Mucosa of rectum (tissue), 2 donors: ENCODE results near the gene CTNNAL1.

ENCODE experiments used
- H3K27ac ChIP-seq, 2 donors: one replicate each; pipeline ENCODE4 v1.7.0; 2013; ENCODE audit warnings: inconsistent platforms in 2 of 2, low read depth in 2 of 2, low read length in 2 of 2
- H3K27me3 ChIP-seq, 2 donors: one replicate each; pipeline ENCODE4 v1.7.0; 2013; ENCODE audit warnings: low read length in 2 of 2; ENCODE audit not compliant: control insufficient read depth in 2 of 2, insufficient read depth in 2 of 2
- H3K36me3 ChIP-seq, 2 donors: one replicate each; pipeline ENCODE4 v1.7.0; 2013; ENCODE audit warnings: low read length in 2 of 2; ENCODE audit not compliant: control insufficient read depth in 2 of 2, insufficient read depth in 2 of 2
- H3K4me1 ChIP-seq, 2 donors: one replicate each; pipeline ENCODE4 v1.7.0; 2013; ENCODE audit warnings: low read length in 2 of 2, mild to moderate bottlenecking in 1 of 2; ENCODE audit not compliant: control insufficient read depth in 2 of 2, insufficient read depth in 2 of 2
- H3K4me3 ChIP-seq, 2 donors: one replicate each; pipeline ENCODE4 v1.7.0; 2013; ENCODE audit warnings: low read length in 2 of 2
- H3K9ac ChIP-seq, 2 donors: one replicate each; pipeline ENCODE4 v1.7.0; 2013; ENCODE audit warnings: low read length in 2 of 2, low read depth in 1 of 2, mild to moderate bottlenecking in 1 of 2
- H3K9me3 ChIP-seq, 2 donors: one replicate each; pipeline ENCODE4 v1.7.0; 2013; ENCODE audit warnings: low read length in 2 of 2; ENCODE audit not compliant: control insufficient read depth in 2 of 2
- donor health status: healthy.
- donor health status: Normal muscosa, but diverticular disease.

The CTNNAL1 gene

GRCh38 chr9:109030426-109030825, 17.1 kb upstream of the CTNNAL1 start:
- Histone ChIP-seq H3K36me3 (peaks cover 4 to 16% of the 10 kb centered on the region in 2 donors), H3K27me3 (no peaks in the 10 kb centered on the region), H3K4me3 (no peak overlapping the region), H3K9ac (no peak overlapping the region), H3K4me1 (no peaks in the 10 kb centered on the region), H3K27ac (no peak overlapping the region), H3K9me3 (no peaks in the 10 kb centered on the region)

GRCh38 chr9:109028457-109028856, 15.2 kb upstream of the CTNNAL1 start:
- peaks cover 7 to 10% of the 10 kb centered on the region in 2 donors for H3K36me3 ChIP-seq
- H3K9ac ChIP-seq: no peak overlapping the region
- H3K9me3 ChIP-seq: no peaks in the 10 kb centered on the region
- no peak overlapping the region for H3K4me3 ChIP-seq
- H3K27me3 ChIP-seq: no peaks in the 10 kb centered on the region
- no peaks in the 10 kb centered on the region for H3K4me1 ChIP-seq
- H3K27ac ChIP-seq: no peak overlapping the region

GRCh38 chr9:109027176-109027575, 13.9 kb upstream of the CTNNAL1 start:
- H3K27me3 ChIP-seq: no peaks in the 10 kb centered on the region
- H3K4me1 ChIP-seq: no peaks in the 10 kb centered on the region
- H3K9me3 ChIP-seq: no peaks in the 10 kb centered on the region
- no peak overlapping the region for H3K9ac ChIP-seq
- peaks cover 3 to 5% of the 10 kb centered on the region in 2 donors for H3K36me3 ChIP-seq
- no peak overlapping the region for H3K27ac ChIP-seq
- H3K4me3 ChIP-seq: no peak overlapping the region

GRCh38 chr9:109026306-109026705, 13.0 kb upstream of the CTNNAL1 start:
- H3K36me3 ChIP-seq: peaks cover 3% of the 10 kb centered on the region in 2 donors
- H3K9ac ChIP-seq: no peak overlapping the region
- no peak overlapping the region for H3K4me3 ChIP-seq

DNA sequence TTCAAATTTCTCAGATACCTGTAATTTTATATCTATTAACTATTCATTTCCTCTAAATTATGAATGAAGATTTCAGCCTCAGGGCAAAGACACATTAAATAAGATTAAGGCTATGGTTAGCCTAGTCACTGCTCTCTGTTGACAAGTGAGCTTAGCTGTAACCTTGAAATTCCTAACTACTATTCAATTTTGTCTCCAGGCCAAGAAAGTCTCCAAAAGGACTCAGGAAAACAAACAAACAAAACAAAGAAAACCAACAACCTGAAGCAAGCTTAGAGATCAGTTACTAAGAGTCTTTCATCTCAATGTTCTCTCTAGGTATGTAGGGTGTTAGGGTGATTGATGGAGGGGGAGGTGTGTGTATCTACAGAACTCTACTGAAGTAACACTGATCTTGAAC, 9.6 kb upstream of the CTNNAL1 start:
- no peaks in the 10 kb centered on the region for H3K27me3 ChIP-seq
- H3K27ac ChIP-seq: no peak overlapping the region
- H3K36me3 ChIP-seq: peaks cover 4 to 6% of the 10 kb centered on the region in 2 donors

More at GRCh38 chr9:109026306-109026705, 13.0 kb upstream of the CTNNAL1 start:
- no peaks in the 10 kb centered on the region for H3K9me3 ChIP-seq
- no peaks in the 10 kb centered on the region for H3K4me1 ChIP-seq
- no peaks in the 10 kb centered on the region for H3K27me3 ChIP-seq
- H3K27ac ChIP-seq: no peak overlapping the region

DNA sequence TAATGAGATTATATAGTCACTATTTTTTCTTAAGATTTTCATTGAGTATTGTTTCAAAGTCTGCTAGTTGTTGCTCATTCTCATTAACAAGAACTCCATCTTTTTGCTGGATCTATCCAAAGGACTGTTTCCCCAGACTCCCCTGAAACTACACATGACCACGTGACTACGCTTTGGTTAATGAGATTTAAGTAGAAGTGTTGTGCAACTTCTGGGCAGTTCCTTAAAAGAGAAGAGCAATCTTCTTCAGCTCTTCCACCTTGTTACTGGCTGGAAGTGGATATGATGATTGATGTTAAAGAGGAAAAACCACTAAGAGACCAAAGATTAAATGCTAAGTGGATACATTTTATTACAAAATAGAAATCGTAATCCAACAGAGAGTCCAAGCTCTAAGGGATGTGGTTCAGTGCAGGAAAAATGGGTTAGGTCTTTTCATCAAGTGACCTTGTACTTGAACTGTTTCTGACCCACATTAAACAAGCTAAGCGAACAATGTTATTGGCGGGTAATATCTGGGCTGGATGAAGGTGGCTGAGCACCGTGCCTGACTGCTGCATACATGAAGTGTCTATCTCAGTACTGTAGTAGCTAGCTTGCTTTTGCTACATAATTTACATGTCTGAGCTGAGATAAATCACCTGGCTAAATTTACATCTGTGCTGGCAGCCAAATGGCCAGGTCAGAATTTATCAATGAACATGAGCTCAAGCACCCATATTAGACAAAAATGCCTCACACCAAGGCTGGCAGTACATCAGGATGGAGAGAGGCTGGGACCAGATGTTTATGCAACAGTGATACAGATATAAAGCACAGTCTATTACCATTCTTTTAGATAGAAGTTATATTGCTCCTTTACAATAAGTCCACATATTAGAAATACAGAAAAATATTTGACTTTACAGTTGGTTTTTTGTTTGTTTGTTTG, 7.5 kb upstream of the CTNNAL1 start:
- Histone ChIP-seq H3K9ac (no peak overlapping the region), H3K36me3 (peaks cover 4 to 6% of the 10 kb centered on the region in 2 donors), H3K4me3 (no peak overlapping the region), H3K9me3 (no peaks in the 10 kb centered on the region), H3K4me1 (no peaks in the 10 kb centered on the region), H3K27ac (no peak overlapping the region), H3K27me3 (no peaks in the 10 kb centered on the region)

More for the DNA sequence above, 9.6 kb upstream of the CTNNAL1 start:
- H3K4me3 ChIP-seq: no peak overlapping the region
- no peaks in the 10 kb centered on the region for H3K4me1 ChIP-seq
- no peaks in the 10 kb centered on the region for H3K9me3 ChIP-seq
- H3K9ac ChIP-seq: no peak overlapping the region

DNA sequence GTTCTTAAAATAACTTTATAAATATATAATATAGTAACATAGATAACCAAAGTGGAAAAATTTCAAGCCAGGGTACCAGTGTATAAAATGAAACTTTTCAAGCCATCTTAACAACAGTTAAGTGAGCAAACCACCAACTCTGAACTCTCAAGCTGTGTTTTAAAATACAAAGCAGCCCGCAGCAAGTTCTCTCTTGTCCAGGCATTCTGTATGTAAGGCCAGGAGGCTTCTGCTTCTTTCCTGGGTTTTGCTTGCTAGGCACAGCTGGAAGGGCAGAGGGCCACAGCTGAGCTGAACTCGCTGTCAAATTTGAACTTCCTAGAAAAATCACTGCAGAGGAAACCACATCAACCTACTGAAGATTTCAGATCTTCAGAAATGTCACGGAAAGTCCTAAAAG, 6.8 kb upstream of the CTNNAL1 start:
- H3K9ac ChIP-seq: no peak overlapping the region
- H3K27me3 ChIP-seq: no peaks in the 10 kb centered on the region
- peaks cover 4 to 6% of the 10 kb centered on the region in 2 donors for H3K36me3 ChIP-seq
- no peaks in the 10 kb centered on the region for H3K9me3 ChIP-seq
- H3K27ac ChIP-seq: no peak overlapping the region
- no peak overlapping the region for H3K4me3 ChIP-seq
- no peaks in the 10 kb centered on the region for H3K4me1 ChIP-seq

- no peak overlapping the region for H3K4me3 ChIP-seq
- no peaks in the 10 kb centered on the region for H3K27me3 ChIP-seq
- H3K27ac ChIP-seq: no peak overlapping the region
- no peaks in the 10 kb centered on the region for H3K9me3 ChIP-seq
- no peak overlapping the region for H3K9ac ChIP-seq
- H3K36me3 ChIP-seq: peaks cover 4 to 6% of the 10 kb centered on the region in 2 donors
- H3K4me1 ChIP-seq: no peaks in the 10 kb centered on the region
Observed at GRCh38 chr9:109019420-109019819, 6.1 kb upstream of the CTNNAL1 start.

GRCh38 chr9:109017493-109017892, 4.2 kb upstream of the CTNNAL1 start:
- Histone ChIP-seq H3K4me3 (no peak overlapping the region), H3K9ac (no peak overlapping the region), H3K27ac (no peak overlapping the region)

GRCh38 chr9:109017061-109017460, 3.8 kb upstream of the CTNNAL1 start:
- H3K27ac ChIP-seq: no peak overlapping the region

More at GRCh38 chr9:109017493-109017892, 4.2 kb upstream of the CTNNAL1 start:
- peaks cover 3 to 4% of the 10 kb centered on the region in 2 donors for H3K36me3 ChIP-seq
- H3K9me3 ChIP-seq: no peaks in the 10 kb centered on the region
- no peaks in the 10 kb centered on the region for H3K27me3 ChIP-seq
- H3K4me1 ChIP-seq: peaks cover under 1 to 2% of the 10 kb centered on the region in 2 donors

More at GRCh38 chr9:109017061-109017460, 3.8 kb upstream of the CTNNAL1 start:
- H3K4me1 ChIP-seq: peaks cover 5 to 6% of the 10 kb centered on the region in 2 donors
- no peak overlapping the region for H3K4me3 ChIP-seq
- H3K27me3 ChIP-seq: no peaks in the 10 kb centered on the region
- peaks cover 3 to 4% of the 10 kb centered on the region in 2 donors for H3K36me3 ChIP-seq
- H3K9me3 ChIP-seq: no peaks in the 10 kb centered on the region
- H3K9ac ChIP-seq: no peak overlapping the region
